LNCaP clone FGC (cell line): ENCODE measurements around the gene BCL2.

Experiments used
- DNase-seq: peaks from one replicate; pipeline ENCODE4 v3.0.0-alpha.2; 2011; ENCODE audit warnings: low read depth
- H3K4me3 ChIP-seq: 2 replicates; pipeline ENCODE4 v1.5.1; 2011; ENCODE audit warnings: mild to moderate bottlenecking, low read depth, low read length, control low read depth
- CTCF ChIP-seq: IDR thresholded peaks from 2 replicates; pipeline ENCODE4 v1.5.1; 2012; ENCODE audit warnings: mild to moderate bottlenecking; ENCODE audit not compliant: control insufficient read depth, insufficient read depth; ENCODE audit errors: extremely low read depth

The BCL2 gene

GRCh38 chr18:63119647-63120046 is 199.9 kb downstream of the BCL2 start:
- no peak for DNase-seq
- H3K4me3 ChIP-seq: no peak overlapping the region
- peak; percentile 83 for TF ChIP-seq CTCF

- no peak for TF ChIP-seq CTCF
- DNase-seq: no peak
- no peak overlapping the region for H3K4me3 ChIP-seq
Observed at GRCh38 chr18:63113899-63114565, 205.5 kb downstream of the BCL2 start.

- no peak overlapping the region for H3K4me3 ChIP-seq
- no peak for TF ChIP-seq CTCF
- no peak for DNase-seq
Observed at GRCh38 chr18:63112706-63113105, 206.9 kb downstream of the BCL2 start.

GRCh38 chr18:63111671-63112402 is 207.7 kb downstream of the BCL2 start:
- H3K4me3 ChIP-seq: no peak overlapping the region
- no peak for DNase-seq
- no peak for TF ChIP-seq CTCF

- no peak overlapping the region for H3K4me3 ChIP-seq
- no peak for DNase-seq
- no peak for TF ChIP-seq CTCF
Observed at GRCh38 chr18:63109802-63110201, 209.8 kb downstream of the BCL2 start.

GRCh38 chr18:63109022-63109421 is 210.5 kb downstream of the BCL2 start:
- no peak for TF ChIP-seq CTCF
- DNase-seq: no peak
- no peak overlapping the region for H3K4me3 ChIP-seq
